Suprapubic skin (tissue), 4 donors: ENCODE measurements around the gene TRAF3. TPM values are rescaled to one million over a fixed set of nuclear protein-coding genes. Genes with fewer than 3 reads are reported as not detected.

Experiments
- DNase-seq, 2 donors: peaks; one replicate each; pipeline ENCODE4 v3.0.0-alpha.2; 2019; ENCODE audit warnings: low spot score in 2 of 2
- H3K27ac ChIP-seq: fragments of 200-600 bp; sonication (generic); one replicate; pipeline ENCODE4 v1.5.1; 2019
- H3K27me3 ChIP-seq: fragments of 200-600 bp; sonication (generic); one replicate; pipeline ENCODE4 v1.5.1; 2019
- H3K36me3 ChIP-seq: fragments of 200-600 bp; sonication (generic); one replicate; pipeline ENCODE4 v1.5.1; 2019
- H3K4me1 ChIP-seq: fragments of 200-600 bp; sonication (generic); one replicate; pipeline ENCODE4 v1.5.1; 2019
- H3K4me3 ChIP-seq: fragments of 200-600 bp; sonication (generic); one replicate; pipeline ENCODE4 v1.5.1; 2019; ENCODE audit warnings: mild to moderate bottlenecking
- H3K9me3 ChIP-seq: fragments of 200-600 bp; sonication (generic); one replicate; pipeline ENCODE4 v1.5.1; 2019
- CTCF ChIP-seq, 2 donors: fragments of 200-600 bp in 1 of 2; fragments of 450-650 bp in 1 of 2; sonication (generic) in 1 of 2; IDR thresholded peaks; one replicate each; pipeline ENCODE4 v1.5.1; 2016 to 2019; ENCODE audit warnings: antibody characterized with exemption in 2 of 2, mild to moderate bottlenecking in 1 of 2, moderate library complexity in 1 of 2
- EP300 ChIP-seq: sonication (generic); formaldehyde crosslinking; IDR thresholded peaks from one replicate; pipeline ENCODE4 v1.6.1; 2017; ENCODE audit warnings: antibody characterized with exemption
- POLR2A ChIP-seq, 2 donors: fragments of 450-650 bp; IDR thresholded peaks; one replicate each; pipeline ENCODE4 v1.6.1; 2017; ENCODE audit warnings: antibody characterized with exemption in 2 of 2, mild to moderate bottlenecking in 2 of 2, moderate library complexity in 2 of 2
- POLR2AphosphoS5 ChIP-seq, 3 donors: sonication (generic); formaldehyde crosslinking; IDR thresholded peaks; one replicate each; pipeline ENCODE4 v1.6.1; 2017; ENCODE audit warnings: antibody characterized with exemption in 3 of 3
- WGBS: methylation state at CpG from one replicate; pipeline ENCODE4 v1.1.5; 2018; 5-methylcytosine and 5-hydroxymethylcytosine counted together
- total RNA-seq, 4 donors: library from RNA; depleted of rRNA; stranded (reverse); fragments of >200 nt; gene quantifications; one replicate each; pipeline ENCODE4 v1.1.0, GENCODE V29; 2016

The TRAF3 gene
- total RNA-seq, 4 donors from 2014 or later = 8.7 to 22.8 (median 14.2) TPM

DNA sequence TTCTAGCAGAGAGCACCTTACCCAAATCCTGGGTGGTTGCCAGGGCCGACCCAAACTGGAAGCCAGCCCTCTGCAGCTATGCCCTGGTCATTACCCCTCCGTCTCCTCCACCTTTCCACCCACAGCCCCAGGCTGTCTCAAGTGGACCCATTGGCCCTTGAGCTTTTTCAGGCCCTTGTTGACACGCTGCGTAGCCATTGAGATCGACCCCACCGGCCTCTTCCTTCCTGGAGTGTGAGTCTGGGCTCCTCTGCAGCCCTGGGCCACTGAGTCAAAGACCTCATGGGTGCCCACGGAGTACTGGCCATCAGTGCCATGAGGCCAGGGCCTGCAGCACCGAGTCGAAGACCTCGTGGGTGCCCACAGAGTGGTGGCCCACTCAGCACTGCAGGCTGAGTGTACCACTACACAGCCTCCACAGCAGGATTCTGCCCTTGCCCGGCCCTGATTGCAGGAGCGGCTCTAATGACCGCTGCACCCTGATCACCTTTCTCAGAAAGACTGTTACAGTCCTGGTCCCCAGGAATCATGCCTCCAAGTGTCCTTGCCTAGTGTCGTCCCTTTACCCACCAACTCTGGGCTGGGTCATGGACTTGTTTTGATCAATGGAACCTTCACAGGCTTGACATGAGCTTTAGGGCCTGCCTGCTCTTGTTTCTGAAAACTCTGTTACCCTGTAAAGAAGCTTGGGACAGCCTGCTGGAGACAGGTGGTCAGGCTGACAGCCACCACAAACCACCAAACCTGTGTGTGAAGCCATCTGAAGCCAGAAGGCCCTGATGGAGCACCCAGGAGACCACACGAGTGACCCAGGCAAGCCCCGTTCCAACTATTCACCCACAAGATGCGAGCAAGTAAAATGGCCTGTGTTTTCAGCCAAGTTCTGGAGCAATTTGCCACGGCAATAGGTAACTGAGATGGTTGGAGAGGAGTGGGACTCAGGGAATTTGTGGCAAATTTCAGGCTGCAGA lies 39.6 kb upstream of the TRAF3 start:
- no peak for TF ChIP-seq POLR2A (IDR thresholded peaks at IDR 0.05)
- H3K27ac ChIP-seq = no peak overlapping the region
- peaks cover 15% of the 10 kb centered on the region for H3K36me3 ChIP-seq
- WGBS = 98% methylated on average over 14 of the region's 18 CpGs
- H3K27me3 ChIP-seq = no peaks in the 10 kb centered on the region
- no peak overlapping the region for H3K4me3 ChIP-seq
- peak in 1 of 2 donors; percentile 28 for DNase-seq
- H3K9me3 ChIP-seq = peaks cover under 1% of the 10 kb centered on the region
- H3K4me1 ChIP-seq = no peaks in the 10 kb centered on the region

DNA sequence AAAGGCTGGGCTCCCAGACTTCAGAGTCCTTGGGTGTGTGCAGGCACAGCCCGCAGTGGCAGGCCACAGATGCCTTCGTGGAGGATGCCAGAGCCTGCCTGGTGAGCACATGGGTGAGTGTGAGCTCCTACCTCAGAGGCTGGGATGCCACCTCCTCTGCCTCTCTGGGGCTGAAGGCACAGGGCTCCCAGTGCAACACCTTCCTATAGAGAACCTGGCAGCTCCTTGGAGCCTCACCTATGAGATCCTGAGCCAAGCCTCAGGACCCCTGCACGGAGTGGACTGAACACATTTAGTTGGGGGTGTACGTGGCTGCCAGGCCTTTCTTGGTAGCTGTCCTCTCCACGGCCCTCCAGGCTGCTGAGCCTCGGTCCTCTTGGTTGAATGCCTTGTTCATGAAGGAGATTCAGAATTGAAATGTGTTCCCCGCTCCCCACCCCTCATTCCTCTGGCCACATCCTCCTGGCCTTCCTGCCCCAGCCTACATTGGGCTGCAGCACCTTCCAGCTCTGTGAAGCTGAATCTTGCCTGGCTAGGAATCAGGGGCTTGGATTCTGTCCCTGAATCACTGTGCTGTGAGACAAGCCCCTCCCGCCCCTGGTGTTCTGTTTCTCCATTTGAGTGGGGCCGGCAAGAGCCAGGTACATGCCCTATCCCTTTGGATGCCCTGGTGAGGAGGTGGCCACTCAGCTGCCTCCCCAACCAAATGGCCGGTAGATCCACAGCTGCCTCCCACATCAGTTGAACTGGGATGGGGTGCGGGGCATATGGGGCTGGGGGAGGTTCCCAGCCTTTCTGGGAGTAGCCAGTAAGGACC lies 38.7 kb upstream of the TRAF3 start:
- Histone ChIP-seq H3K36me3 (peaks cover 7% of the 10 kb centered on the region), H3K27me3 (no peaks in the 10 kb centered on the region), H3K4me3 (no peak overlapping the region), H3K9me3 (peaks cover 5% of the 10 kb centered on the region), H3K27ac (no peak overlapping the region), H3K4me1 (no peaks in the 10 kb centered on the region)
- DNase-seq = peak in 1 of 2 donors; percentile 65
- TF ChIP-seq POLR2A (IDR thresholded peaks at IDR 0.05) = no peak
- TF ChIP-seq EP300 = no peak
- TF ChIP-seq CTCF (IDR thresholded peaks at IDR 0.05) = no peak
- no peak for TF ChIP-seq POLR2AphosphoS5 (IDR thresholded peaks at IDR 0.05)
- 95% methylated on average over 4 of the region's 11 CpGs for WGBS

GRCh38 chr14:102739190-102739469 lies 38.1 kb upstream of the TRAF3 start:
- H3K27me3 ChIP-seq = no peaks in the 10 kb centered on the region
- no peak overlapping the region for H3K27ac ChIP-seq
- H3K4me1 ChIP-seq = no peaks in the 10 kb centered on the region
- TF ChIP-seq EP300 (no peak), POLR2AphosphoS5 (IDR thresholded peaks at IDR 0.05) (no peak), POLR2A (IDR thresholded peaks at IDR 0.05) (no peak), CTCF (IDR thresholded peaks at IDR 0.05) (no peak)
- H3K4me3 ChIP-seq = no peak overlapping the region
- WGBS = 83% methylated on average over 3 of the region's 3 CpGs
- H3K9me3 ChIP-seq = peaks cover 5% of the 10 kb centered on the region
- DNase-seq = no peak
- H3K36me3 ChIP-seq = peaks cover 4% of the 10 kb centered on the region

DNA sequence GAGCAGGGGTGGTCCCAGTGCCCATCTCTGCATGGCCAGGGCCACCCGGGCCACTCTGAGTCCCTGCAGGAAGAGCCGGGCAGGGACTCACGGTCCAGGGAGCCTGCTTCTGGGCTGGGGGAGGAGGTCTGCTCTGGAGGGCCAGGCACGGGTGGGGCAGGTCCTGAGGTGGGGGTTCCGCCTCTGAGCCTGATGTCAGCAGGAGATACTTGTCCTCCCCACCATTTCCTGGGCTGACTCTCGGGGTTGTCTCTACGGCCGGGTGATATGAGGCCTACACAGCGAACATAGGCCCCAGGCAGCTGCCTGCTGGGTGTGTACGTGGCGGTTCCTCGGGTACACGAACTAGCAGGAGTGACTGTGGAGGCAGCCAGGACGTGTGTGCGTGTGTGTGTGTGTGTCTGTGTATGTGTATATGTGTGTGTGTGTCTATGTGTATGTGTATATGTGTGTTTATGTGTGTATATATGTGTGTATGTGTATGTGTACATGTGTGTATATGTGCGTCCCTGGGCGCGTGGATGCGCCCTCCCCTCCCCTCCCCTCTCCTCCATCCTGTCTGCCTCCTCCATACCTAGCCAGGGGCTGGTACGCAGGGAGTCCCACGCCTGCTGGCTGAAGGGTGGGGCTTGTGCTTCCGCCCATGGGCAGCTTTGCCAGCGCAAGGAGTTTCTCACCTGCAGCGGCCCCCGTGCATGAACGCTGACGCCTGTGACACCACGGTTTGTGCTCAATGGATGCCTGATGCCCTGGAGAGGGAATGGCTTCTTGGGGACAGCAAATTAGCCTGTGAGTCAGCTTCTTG lies 30.4 kb upstream of the TRAF3 start:
- whole genome bisulfite sequencing = 93% methylated on average over 22 of the region's 28 CpGs
- no peak for DNase-seq
- peaks cover 6% of the 10 kb centered on the region for H3K36me3 ChIP-seq
- no peaks in the 10 kb centered on the region for H3K27me3 ChIP-seq
- H3K27ac ChIP-seq = no peak overlapping the region
- TF ChIP-seq POLR2AphosphoS5 (IDR thresholded peaks at IDR 0.05) (no peak), CTCF (IDR thresholded peaks at IDR 0.05) (no peak), EP300 (no peak), POLR2A (IDR thresholded peaks at IDR 0.05) (no peak)
- H3K9me3 ChIP-seq = peaks cover 5% of the 10 kb centered on the region
- no peaks in the 10 kb centered on the region for H3K4me1 ChIP-seq
- no peak overlapping the region for H3K4me3 ChIP-seq

GRCh38 chr14:102748806-102749205 lies 28.4 kb upstream of the TRAF3 start:
- no peak for TF ChIP-seq EP300
- TF ChIP-seq POLR2AphosphoS5 (IDR thresholded peaks at IDR 0.05) = no peak
- TF ChIP-seq POLR2A (IDR thresholded peaks at IDR 0.05) = no peak
- no peak for TF ChIP-seq CTCF (IDR thresholded peaks at IDR 0.05)
- no peak overlapping the region for H3K27ac ChIP-seq
- DNase-seq = no peak
- H3K36me3 ChIP-seq = peaks cover 6% of the 10 kb centered on the region
- H3K4me3 ChIP-seq = no peak overlapping the region
- no peaks in the 10 kb centered on the region for H3K9me3 ChIP-seq
- no peaks in the 10 kb centered on the region for H3K4me1 ChIP-seq
- no peaks in the 10 kb centered on the region for H3K27me3 ChIP-seq
- 100% methylated on average over 3 of the region's 8 CpGs for WGBS
